Caki2 (cell line): ENCODE measurements around the gene HMX2. TPM values are rescaled to one million over a fixed set of nuclear protein-coding genes. Genes with fewer than 3 reads are reported as not detected.

Experiments
- DNase-seq: peaks from one replicate; pipeline ENCODE4 v3.0.0-alpha.2; 2015; ENCODE audit warnings: low read depth
- in situ Hi-C: cut with HindIII; loops from 2 replicates; pipeline ENCODE4 v1.10.0; 2016; ENCODE audit warnings: low sequenced_read_pairs, low pct_unique_long_range_greater_than_20kb, mixed read lengths
- total RNA-seq: library from RNA; depleted of rRNA; stranded (reverse); fragments of >200 nt; shearing (Covaris generic); gene quantifications from 2 replicates; pipeline ENCODE4 v1.2.3, GENCODE V29; 2014; ENCODE audit warnings: low replicate concordance

HMX2 gene
- total RNA-seq, 1 experiment from 2014 or later, result not detected

DNA sequence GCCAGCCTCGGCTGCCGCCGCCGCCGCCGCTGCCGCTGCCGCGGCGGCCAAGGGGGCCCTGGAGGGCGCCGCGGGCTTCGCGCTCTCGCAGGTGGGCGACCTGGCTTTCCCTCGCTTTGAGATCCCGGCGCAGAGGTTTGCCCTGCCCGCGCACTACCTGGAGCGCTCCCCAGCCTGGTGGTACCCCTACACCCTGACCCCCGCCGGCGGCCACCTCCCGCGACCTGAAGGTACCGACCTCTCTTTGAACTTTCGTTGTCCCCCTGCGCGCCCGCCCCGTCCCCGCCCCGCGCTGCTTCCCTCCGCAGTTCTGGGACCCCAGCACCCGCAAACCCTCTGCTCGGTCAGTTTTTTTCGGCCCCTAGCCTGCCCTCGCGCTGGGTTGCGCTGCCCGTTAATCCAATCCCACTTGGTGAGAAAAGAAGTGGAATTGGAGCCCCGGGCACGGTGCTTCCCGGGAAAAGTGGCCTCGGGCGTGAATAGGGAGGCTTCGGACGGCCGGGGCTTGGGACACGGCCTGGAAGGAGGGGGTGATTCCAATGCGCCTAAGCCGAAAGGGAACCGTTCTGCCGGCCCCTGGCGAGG, 11.6 kb upstream of the HMX2 start:
- DNase-seq, result no peak
- in situ Hi-C loops, result no loop called here

DNA sequence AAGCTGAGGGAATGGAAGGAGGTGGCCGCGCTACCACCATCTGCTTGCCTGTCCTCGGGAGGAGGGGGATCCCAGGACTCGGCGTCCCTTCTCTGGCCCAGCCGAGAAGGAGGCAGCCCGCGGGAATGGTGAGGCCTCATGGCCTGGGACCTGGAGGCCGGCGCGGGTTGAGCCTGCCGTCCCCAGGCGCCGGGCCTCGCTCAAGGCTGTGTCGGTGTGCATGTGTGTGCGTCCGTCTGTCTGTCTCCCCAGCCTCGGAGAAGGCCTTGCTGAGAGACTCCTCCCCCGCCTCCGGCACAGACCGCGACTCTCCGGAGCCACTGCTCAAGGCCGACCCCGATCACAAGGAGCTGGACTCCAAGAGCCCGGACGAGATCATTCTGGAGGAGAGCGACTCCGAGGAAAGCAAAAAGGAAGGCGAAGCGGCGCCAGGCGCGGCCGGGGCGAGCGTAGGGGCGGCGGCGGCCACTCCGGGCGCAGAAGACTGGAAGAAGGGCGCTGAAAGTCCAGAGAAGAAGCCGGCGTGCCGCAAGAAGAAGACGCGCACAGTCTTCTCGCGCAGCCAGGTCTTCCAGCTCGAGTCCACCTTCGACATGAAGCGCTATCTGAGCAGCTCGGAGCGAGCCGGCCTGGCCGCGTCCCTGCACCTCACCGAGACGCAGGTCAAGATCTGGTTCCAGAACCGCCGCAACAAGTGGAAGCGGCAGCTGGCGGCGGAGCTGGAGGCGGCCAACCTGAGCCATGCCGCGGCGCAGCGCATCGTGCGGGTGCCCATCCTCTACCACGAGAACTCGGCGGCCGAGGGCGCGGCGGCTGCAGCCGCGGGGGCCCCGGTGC, 10.9 kb upstream of the HMX2 start:
- in situ Hi-C loops, result no loop called here
- DNase-seq, result no peak

DNA sequence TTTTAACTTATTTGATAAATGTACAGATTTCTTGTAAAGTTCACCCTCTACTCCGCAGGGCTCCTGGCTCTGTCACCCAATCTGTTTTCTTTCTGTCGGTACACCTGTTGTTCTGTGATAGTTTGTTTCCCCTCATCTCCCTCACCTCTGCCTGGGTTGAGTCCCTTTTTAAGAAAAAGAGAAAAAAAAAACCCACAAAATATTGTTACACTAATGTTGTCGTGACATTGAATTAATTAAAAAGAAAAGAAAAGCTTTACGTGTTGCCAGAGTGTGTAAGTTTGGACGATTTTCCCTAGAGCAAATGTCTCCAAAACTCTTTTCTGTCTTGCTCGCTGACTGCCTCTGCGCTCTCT, 8.8 kb upstream of the HMX2 start:
- in situ Hi-C loops, result no loop called here

DNA sequence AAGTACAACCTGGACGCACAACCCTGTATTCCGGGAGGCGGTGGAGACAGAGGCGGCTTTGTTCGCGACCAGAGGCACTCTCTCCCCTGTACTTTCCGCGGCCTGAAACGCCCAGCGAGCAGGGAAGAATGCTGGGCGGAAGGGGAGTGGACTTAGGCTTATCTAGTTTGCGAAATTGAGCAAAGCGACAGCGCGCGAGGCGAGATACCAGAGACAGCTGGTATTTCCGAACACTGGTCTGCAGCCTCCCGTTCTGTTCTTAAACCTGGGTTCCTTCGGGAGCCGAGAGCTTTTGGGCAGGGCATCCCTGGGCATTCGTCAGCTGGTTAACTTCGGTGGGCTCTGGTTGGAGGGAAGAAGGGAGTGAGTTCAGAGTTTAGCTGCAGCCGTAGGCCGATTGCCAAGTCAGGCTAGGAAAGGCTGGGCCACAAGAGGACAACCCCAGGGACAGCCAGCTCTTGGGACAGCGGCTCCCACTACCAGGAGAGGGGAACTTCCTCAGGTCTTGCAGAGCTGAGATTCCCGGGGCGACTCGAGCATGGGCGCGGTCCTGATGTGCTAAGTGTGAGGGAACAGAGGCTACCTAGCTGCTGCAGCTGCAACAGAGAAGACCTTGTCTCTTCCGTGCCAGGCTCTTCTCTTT, 8.3 kb upstream of the HMX2 start:
- in situ Hi-C loops, result no loop called here
- no peak for DNase-seq

More for the DNA sequence above, 8.8 kb upstream of the HMX2 start:
- DNase-seq, result no peak

DNA sequence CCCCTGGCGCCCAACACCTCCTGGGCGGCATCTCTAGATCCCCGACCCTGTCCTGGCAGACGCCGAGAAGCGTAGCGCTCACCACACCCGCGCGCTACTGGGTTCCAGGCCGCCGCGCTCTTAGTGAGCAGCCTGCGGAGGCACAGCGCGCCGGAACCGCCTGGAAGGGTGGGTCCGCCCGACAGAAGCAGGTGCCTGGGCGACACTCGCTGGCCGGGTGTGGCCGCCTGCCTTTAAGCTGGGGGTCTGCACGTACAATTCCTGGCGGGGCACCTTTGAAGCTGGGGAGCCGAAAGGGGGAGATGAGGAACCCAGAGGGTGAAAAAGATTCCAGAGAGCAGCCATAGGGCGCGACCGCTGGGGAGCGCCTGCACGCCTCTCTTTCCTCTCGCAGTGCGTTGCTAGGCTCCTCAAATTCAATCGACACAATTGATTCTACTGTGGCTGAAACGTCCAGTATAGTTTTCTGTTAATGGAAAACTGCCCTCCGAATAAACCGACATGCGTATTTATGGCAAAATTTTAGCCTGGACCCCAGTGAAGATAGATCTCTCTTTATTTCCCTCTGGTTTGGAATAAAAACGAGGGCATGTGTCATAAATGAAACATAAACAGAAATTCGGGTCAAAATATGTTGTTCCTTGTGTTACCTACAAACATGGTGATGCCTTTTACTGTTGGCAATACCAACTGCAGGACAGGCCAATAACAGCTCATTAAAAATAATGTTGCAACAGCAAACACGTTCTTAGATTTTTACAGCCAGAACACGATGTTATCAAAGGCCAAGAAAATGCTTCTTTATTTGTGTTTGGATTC, 7.6 kb upstream of the HMX2 start:
- in situ Hi-C loops, result no loop called here
- no peak for DNase-seq

DNA sequence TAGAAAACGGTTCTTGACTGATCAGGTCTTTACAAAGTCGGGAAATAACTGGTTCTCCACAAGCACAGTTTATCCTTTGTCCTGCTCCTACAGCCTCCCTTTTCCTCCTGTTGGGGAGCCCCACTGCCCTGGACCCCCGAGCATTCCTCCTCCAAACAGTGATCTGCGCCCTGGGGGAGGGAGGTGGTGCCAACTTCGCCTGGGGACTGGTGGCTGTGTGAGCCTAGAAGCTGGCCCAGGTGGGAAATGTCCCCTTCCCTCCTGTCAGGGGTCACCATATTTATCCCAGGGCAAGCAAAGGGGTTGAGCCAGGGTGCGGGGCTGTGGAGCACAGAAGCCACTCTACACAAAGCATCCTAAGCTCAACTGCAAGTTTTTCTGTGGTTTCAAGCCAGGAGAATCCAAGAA, 6.9 kb upstream of the HMX2 start:
- no peak for DNase-seq
- in situ Hi-C loops, result no loop called here

DNA sequence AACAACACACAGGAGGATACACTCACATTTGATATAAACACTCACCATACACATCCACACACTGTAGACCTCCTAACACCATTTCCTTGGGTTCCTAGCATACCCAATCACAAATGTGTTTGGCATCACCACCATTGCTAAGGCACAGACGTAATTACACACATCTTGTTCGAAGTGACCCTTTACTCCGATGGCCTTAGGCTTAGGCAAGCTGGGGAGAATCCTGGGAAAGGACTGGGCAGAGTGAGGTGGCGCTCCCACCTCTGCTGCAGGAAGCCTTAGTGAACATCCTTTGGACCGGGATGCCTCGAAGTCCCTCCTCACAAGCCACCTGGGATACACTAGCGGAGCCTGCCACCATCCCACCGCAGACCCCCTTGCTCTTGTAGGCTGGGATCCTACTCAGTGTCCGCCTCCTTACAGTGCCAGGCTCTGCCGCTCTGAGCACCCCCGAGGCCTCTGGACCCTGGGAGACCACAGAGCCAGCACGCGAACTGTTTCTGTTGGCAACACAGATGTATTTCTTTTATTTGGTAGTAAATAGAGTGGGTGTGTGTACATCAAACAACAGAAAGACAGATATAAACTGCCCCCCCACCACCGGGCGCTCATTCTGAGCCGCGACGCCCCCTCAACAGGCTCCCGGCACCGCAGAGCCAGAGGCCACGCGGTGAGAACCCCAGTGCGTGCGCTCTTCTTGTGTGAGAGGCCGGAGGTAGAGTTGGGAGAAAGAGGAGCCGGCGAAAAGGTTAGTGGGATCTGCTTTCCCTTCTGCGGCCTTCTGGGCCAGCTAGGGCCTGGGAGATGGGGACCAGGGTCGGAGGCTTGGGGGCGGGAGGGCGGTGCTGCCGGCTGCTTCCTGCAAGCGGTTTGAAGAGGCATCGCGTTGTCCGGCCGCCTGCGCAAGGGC, 5.9 kb upstream of the HMX2 start:
- no peak for DNase-seq
- in situ Hi-C loops, result no loop called here

DNA sequence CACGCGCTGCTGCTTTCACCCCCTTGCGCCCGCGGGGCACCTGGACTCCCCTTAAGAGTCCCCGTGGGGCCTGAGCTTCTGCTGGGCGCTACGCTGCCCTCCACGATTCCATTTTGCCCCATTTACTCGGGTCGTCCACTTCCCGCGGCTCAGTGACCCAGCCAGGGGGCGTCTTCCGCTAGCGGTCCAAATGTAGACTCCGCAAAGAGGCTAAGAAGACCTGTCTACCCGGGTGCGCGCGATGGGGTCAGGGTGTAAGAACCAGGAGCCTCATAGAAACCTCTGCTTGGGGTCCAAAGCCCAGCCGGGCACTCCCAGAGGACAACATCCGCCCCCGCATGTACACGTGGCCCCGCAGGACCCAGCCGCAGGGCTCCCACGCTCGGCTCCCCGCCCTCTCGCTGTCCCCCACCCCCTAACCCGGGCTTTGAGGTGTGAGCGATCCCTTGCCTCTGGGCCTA, 5.2 kb upstream of the HMX2 start:
- no peak for DNase-seq
- in situ Hi-C loops, result no loop called here

DNA sequence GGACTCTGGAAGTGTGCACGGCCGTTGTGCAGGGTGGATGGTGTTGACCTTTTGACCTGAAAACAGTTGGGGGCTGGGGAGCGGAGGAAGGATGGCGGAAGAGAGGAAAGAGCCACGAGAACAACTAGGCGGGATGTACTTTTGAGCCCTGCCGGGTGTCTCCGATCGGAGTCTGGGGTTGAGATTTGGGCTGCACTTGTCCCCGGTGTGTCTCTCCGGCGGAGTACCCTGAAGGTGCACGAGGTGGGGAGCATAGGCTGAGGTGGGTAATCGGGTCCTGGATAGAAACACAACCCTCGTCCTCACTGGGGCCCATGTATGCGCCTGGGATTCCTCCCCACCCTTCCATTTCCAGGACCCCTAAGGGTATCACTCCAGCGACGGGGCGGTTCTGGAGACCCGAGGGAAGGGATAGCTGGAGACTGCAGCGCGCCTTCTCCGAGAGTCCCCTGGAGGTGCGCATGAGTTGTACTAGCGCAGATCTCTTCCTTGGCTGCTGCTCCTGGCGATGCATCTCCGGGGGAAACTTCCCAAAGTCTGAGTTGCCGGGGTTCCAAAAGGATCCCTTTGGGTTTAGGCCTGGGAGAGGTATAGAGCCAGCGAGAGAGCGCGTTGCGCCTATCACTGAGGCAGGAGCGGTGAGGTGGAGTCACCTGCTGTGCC, 4.6 kb upstream of the HMX2 start:
- in situ Hi-C loops, result no loop called here
- DNase-seq, result no peak

DNA sequence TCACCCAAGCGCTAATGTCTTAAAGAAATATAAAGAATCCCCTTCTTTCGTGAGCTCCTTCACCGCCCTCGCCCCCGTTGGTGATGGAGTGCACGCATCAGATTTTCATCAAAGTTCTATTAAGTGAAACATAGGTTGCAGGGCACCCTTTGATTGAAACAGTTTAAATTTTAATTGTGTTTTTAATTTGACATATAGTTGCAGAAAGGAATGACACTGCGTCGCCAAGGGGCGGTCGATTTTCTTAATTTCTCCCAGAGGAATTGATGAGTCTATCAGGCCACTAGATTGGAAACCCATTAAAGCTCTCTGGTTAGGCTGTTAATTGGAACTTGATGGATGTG, 4.1 kb upstream of the HMX2 start:
- in situ Hi-C loops, result no loop called here
- no peak for DNase-seq

DNA sequence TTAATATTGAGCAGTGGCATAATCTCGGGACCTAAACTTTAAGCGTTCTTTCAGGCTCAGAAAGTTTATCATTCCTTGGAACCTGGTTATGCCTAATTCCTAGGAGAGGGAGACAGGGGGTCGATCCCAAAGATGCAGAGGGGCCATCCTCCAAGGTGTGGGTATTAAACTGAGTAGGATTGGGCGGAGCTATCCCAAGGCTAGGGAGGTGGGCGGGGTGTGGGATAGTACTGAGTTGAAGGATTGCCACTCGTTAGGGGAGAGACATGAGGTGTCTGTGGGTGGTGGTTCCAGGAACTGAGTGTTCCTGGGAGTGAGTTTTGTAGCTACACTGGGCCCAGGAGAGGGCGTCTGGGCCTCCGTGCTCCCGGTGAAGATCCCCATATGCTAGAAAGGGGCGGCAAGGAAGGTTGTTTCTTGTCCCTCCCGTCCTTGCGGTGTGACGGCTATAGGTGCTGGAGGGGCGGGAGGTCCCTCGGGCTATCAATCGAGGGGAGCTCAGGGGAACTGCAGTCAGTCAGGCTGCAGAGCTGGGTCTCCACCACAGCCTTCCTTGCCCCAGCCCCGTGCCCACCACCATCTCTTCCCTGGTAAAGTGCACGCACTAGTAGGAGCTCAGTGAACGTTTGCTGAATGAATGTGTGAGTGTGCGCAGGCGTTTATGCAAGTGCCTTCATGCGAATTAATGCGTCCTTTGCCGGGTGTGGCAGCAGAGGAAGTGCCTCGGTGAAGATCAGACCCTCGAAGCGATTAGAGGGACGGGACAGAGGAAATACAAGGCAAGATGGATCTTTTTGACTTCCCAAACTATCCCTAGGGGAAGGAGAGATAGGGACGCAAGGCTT, 3.0 kb upstream of the HMX2 start:
- DNase-seq, result no peak
- in situ Hi-C loops, result no loop called here

DNA sequence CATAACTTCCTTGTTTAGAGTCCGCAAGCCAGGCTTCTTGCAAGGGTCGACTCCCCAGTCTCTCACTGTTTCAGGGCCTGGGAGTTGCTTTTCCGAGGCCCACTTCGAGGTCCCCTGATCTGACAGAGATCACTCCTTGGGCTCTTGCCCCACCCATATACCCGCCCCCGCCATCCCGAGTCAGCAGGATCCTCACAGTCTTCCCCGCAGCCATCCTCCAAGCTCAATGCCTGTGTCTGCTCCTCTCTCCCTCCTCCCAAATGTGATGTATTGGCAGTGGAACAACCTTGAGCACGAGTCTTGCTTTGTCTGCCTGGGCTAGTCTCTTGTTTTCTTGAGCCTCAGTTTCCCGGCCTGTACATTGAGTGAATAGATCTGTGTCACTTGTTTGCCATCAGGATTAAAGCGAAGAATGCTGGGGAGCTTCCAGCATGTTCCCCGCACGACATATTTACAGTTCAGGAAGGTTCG, 2.4 kb upstream of the HMX2 start:
- in situ Hi-C loops, result no loop called here
- DNase-seq, result no peak

DNA sequence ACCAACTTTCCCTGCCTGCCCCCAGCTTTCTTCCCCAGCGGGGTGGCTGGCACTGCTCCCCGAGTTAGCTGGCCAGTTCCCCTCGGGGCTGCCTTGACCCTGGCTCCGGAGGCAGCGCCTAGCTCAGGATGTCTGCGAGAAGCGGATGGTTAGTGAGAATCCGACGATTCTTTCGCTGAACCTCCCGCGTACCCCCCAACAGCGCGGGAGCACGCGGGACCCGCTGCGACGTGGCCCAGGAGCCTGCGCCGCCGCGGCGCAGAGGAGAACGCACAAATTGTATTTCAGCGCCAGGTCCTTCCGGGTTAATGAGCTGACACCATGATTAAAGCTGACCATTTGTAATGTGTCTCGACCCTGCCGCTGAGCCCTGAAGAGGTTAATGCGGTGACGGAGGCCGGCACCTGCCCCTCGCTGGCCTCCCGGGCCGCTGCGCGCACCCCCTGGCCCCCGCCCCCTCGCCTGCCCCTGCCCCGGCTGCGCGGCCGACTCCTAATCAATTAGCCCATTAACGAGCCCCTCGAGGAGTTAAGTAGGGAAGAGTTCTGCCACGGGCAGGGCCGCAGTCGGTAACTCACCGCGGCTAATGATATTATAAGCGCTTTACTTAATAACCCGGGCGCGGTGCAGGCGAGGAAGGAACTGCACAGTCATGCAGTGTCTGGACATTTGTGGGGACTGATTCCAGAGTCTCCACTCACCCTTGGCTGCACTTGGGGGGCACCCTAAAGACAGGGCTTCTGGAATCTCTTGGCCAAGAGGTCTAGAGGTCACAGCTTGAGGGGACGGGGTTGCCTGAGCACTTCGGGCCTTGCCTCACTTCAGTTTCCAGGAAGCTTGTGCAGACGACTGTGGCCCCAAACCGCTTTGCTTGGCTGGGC, 1.7 kb upstream of the HMX2 start:
- in situ Hi-C loops, result no loop called here
- no peak for DNase-seq

DNA sequence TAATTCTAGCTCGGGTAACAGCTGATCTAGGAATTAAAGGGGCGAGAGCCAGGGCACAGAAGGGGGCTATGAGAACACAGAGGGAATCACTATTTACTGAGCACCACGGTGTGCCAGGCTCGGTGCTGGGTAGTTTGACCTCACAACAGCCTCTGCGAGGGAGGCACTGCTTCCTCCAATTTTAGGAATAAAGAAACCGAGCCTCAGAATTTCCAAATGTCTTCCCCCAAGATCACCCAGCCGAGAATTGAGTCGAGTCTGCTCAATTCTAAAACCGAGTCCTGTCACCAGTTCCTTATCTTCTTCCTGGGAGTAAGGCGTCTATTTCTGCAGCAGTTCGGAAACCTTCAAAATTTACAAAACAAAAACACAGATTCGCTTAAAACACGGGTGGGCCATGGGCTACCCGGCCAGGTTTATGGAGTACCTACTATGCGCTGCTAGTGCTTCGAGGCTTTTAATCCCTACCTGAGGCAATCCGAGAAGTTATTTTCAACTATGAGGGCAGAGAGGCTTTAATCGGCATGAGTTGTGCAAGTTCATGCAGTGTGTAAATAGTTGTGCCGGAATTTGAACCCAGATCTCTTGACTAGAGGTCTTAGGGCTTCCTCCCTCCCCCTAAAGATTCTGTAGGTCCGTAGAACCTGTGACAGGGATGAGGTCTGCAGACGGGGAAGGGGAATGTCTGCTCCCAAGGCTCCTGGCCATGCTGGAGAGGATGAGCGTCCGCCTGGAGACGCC, 872 bp upstream of the HMX2 start:
- in situ Hi-C loops, result no loop called here
- no peak for DNase-seq
